Melanocyte of skin (primary cell): ENCODE measurements around the gene BBS10. TPM values are rescaled to one million over a fixed set of nuclear protein-coding genes. Genes with fewer than 3 reads are reported as not detected.

Experiments used
- small RNA-seq, 2 donors: library from RNA; depleted of rRNA; stranded (forward); fragments of <200 nt; gene quantifications; one replicate each; pipeline ENCODE3, GENCODE V24; 2012
- total RNA-seq, 2 donors: library from RNA; depleted of rRNA; stranded (reverse); fragments of >200 nt; gene quantifications; 2 replicates each; pipeline ENCODE4 v1.2.3, GENCODE V29; 2012

BBS10 gene
- 1 to 10 TPM; 6.5 to 10.0 TPM for total RNA-seq

GRCh38 chr12:76348079-76348901 is at the start of gene BBS10:
TSS of gene BBS10 (minus strand) at chr12:76348415. CDS start at chr12:76348358, 57 bp downstream.

Small RNA genes within 50 kb of the gene (small RNA-seq; reads per million reads assigned to genes)
- gene RN7SKP172 = 0 reads per million in 2 donors

Other genes with a start within 250 kb of the BBS10 start
- 10 to 100 TPM; 56.8 to 70.6 TPM for gene OSBPL8, start 211.4 kb upstream of the BBS10 start, total RNA-seq